Dendritic cell treated with granulocyte-macrophage colony-stimulating factor and Interleukin-4, amounts not matched to agents 40 ng/mL and 50 ng/mL, for 4 days (primary cell): ENCODE results near the gene STOML1.
"Not testable (repeated sequence)": the region's sequence is repeated elsewhere in the genome, so short reads cannot be mapped to it uniquely, and the experiment has no call there.

Experiments
- H3K27ac Mint-ChIP-seq: one replicate; pipeline ENCODE4 v1.8.0; 2022; ENCODE audit warnings: mild to moderate bottlenecking, mixed read lengths
- H3K27me3 Mint-ChIP-seq: one replicate; pipeline ENCODE4 v1.8.0; 2022; ENCODE audit warnings: mild to moderate bottlenecking, mixed read lengths
- H3K36me3 Mint-ChIP-seq: one replicate; pipeline ENCODE4 v1.8.0; 2022; ENCODE audit warnings: low read depth, mixed read lengths
- H3K4me1 Mint-ChIP-seq: one replicate; pipeline ENCODE4 v1.8.0; 2022; ENCODE audit warnings: low read depth, mixed read lengths
- H3K4me3 Mint-ChIP-seq: one replicate; pipeline ENCODE4 v1.8.0; 2022; ENCODE audit warnings: mild to moderate bottlenecking, moderate library complexity, mixed read lengths
- H3K9me3 Mint-ChIP-seq: one replicate; pipeline ENCODE4 v1.8.0; 2022; ENCODE audit warnings: mixed read lengths
- intact Hi-C: fragments of 100-400 bp; cut with micrococcal nuclease; formaldehyde crosslinking; loops from one replicate; pipeline ENCODE4 v1.15.0; 2022

The STOML1 gene

DNA sequence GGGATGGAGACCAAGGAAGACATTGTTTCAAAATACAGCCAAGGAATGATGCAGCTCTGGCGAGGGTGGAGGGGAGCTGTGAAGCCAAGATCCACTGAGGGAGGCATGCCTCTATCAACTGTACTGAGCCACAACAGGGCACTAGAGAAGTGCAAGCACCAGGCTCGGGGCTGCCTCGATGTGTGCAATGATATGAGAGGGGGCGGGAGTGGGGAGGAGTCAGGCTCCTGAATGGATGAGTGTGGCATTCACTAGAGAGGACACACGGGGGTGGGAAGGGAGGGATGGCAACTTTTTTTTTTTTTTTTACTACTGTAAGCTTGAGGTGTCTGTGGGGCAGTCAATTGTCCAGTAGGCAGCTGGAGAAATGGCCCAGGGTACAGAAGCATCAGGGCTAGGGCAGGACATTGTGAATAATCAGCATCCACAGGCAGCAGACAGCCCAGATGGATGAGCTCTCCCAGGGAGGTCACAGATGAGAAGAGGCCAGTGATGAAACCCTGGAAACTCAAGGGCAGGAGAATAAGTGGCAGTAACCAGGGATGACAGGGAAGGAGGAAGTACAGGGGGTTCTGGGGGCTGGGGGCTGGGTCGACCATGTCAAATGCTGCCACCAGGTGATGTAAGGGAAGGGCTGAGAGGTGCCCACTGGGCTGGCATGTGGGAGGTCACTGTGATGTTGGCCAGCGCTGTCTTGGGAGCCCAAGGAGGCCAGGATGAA, 5.9 kb downstream of the STOML1 start:
- Mint-ChIP-seq H3K4me3 (no peak overlapping the region), H3K27me3 (no peaks in the 10 kb centered on the region), H3K36me3 (peaks cover 26% of the 10 kb centered on the region), H3K4me1 (peaks cover 63% of the 10 kb centered on the region), H3K27ac (no peak overlapping the region), H3K9me3 (no peaks in the 10 kb centered on the region)
- intact Hi-C loops = no loop called here

DNA sequence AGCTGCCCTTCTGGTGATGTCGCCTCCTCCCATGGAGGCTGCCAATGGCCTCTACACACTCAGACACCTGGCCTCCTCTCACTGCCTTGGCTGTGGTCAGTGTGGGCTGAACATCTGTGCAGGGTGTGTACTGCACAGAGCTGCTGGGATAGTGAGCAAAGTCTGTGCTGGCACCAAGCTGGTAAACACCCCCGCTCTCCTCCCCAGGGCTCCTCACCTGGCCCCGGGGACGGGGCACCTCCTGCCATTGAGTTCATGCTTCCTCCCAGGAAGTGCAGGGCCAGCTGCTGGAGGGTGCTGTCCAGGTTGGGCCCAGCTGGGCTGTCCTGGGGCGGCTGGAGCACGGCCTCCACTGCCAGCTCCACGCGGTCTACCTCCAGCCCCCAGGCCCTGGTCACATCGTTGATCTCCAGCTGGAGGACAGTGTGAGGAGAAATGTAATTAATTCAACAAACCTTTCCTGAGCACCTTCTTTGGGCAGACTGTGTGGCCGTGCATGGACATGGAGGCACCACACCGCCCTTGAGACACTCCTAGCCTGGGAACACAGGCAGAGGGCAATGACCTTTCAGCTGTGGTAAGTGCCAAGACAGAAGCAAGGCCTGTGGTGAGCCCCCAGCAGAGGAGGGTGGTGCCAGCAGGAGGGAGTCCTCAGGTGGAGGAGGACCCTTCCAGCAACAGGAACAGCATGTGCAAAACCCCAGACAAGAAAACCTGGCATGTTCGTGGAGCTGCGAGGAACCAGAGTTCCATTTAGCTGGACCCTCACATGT, 6.8 kb downstream of the STOML1 start:
- intact Hi-C loops = no loop called here
- no peak overlapping the region for H3K4me3 Mint-ChIP-seq
- H3K27ac Mint-ChIP-seq = no peak overlapping the region
- peaks cover 57% of the 10 kb centered on the region for H3K4me1 Mint-ChIP-seq
- no peaks in the 10 kb centered on the region for H3K27me3 Mint-ChIP-seq
- no peaks in the 10 kb centered on the region for H3K9me3 Mint-ChIP-seq
- peaks cover 26% of the 10 kb centered on the region for H3K36me3 Mint-ChIP-seq

- Mint-ChIP-seq H3K4me3 (no peak overlapping the region), H3K27me3 (no peaks in the 10 kb centered on the region), H3K4me1 (peaks cover 57% of the 10 kb centered on the region), H3K27ac (no peak overlapping the region), H3K9me3 (no peaks in the 10 kb centered on the region), H3K36me3 (peaks cover 26% of the 10 kb centered on the region)
- intact Hi-C loops = no loop called here
These were observed 7.7 kb downstream of the STOML1 start for GRCh38 chr15:73984208-73984979.

DNA sequence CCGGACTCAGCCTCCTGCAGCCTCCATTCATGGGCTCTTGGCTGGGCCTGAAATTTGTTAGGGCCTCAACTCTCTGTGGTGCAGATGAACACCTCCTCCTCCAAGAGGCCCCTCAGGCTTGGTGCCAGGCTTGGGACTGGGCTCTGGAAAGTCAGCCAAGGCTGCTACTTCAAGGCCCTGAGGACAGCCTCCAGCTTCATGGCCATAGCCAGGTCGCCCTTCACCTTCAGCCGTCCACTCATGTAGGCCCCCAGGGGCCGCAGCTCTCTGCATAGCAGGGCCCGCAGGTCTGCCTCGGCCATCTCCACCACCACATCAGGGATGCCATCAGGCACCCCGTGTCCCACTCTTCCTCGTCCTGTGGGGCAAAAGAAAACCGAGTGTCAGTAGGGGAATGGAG, 8.3 kb downstream of the STOML1 start:
- H3K4me1 Mint-ChIP-seq = peaks cover 53% of the 10 kb centered on the region
- H3K4me3 Mint-ChIP-seq = no peak overlapping the region
- intact Hi-C loops = no loop called here
- no peaks in the 10 kb centered on the region for H3K9me3 Mint-ChIP-seq
- H3K27ac Mint-ChIP-seq = no peak overlapping the region
- no peaks in the 10 kb centered on the region for H3K27me3 Mint-ChIP-seq
- peaks cover 26% of the 10 kb centered on the region for H3K36me3 Mint-ChIP-seq

- Mint-ChIP-seq H3K4me3 (no peak overlapping the region), H3K27me3 (no peaks in the 10 kb centered on the region), H3K27ac (peak overlapping the region; percentile 68), H3K36me3 (peaks cover 26% of the 10 kb centered on the region), H3K9me3 (no peaks in the 10 kb centered on the region), H3K4me1 (peaks cover 48% of the 10 kb centered on the region)
- intact Hi-C loops = no loop called here
These were observed 8.8 kb downstream of the STOML1 start for GRCh38 chr15:73983211-73983727.

GRCh38 chr15:73982222-73982962, 9.7 kb downstream of the STOML1 start:
- peak overlapping the region; percentile 68 for H3K27ac Mint-ChIP-seq
- intact Hi-C loops = no loop called here
- H3K4me1 Mint-ChIP-seq = peaks cover 43% of the 10 kb centered on the region
- H3K27me3 Mint-ChIP-seq = no peaks in the 10 kb centered on the region
- peaks cover 26% of the 10 kb centered on the region for H3K36me3 Mint-ChIP-seq
- H3K9me3 Mint-ChIP-seq = no peaks in the 10 kb centered on the region
- no peak overlapping the region for H3K4me3 Mint-ChIP-seq

- peaks cover 41% of the 10 kb centered on the region for H3K4me1 Mint-ChIP-seq
- peak overlapping the region; percentile 68 for H3K27ac Mint-ChIP-seq
- H3K9me3 Mint-ChIP-seq = no peaks in the 10 kb centered on the region
- H3K4me3 Mint-ChIP-seq = no peak overlapping the region
- H3K27me3 Mint-ChIP-seq = no peaks in the 10 kb centered on the region
- intact Hi-C loops = no loop called here
- peaks cover 23% of the 10 kb centered on the region for H3K36me3 Mint-ChIP-seq
These were observed 10.3 kb downstream of the STOML1 start for GRCh38 chr15:73981761-73982221.

DNA sequence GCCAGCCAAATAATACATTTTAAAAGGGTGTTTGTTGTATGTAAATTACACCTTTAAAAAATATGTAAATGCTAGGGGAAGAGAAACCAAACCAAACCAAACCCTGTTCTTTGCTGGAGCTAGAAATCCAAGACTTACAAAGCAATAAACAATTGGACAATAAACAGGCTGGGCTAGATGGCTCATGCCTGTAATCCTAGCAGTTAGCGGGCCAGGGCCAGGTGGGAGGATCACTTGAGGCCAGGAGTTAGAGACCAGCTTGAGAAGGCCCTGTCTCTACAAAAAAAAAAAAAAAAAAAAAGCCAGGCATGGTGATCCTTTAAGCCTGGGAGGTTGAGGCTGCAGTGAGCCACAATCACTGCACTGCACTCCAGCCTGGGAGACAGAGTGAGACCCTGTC, 12.5 kb downstream of the STOML1 start:
- Mint-ChIP-seq H3K9me3 (no peaks in the 10 kb centered on the region), H3K36me3 (peaks cover 11% of the 10 kb centered on the region), H3K27ac (no peak overlapping the region), H3K4me1 (peaks cover 46% of the 10 kb centered on the region), H3K4me3 (no peak overlapping the region), H3K27me3 (peaks cover 11% of the 10 kb centered on the region)
- intact Hi-C loops = no loop called here

DNA sequence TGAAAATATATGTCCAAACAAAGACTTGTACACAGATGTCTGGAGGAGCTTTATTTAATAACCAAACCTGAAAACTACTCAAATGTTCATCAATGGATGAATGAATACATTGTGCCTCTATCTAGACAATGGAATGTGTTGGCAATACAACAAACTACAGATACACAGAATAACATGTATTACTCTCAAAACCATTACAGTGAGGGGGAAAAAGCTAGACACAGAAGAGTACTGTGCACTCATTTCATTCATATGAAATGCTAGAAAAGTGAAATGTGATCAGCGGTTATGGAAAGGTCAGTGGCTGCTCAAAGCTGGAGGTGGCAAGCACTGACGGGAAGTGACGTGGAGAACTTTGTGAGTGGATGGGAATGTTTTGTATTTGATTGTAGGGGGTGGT, 13.2 kb downstream of the STOML1 start:
- no peak overlapping the region for H3K4me3 Mint-ChIP-seq
- H3K27me3 Mint-ChIP-seq = peaks cover 14% of the 10 kb centered on the region
- peaks cover 3% of the 10 kb centered on the region for H3K36me3 Mint-ChIP-seq
- H3K4me1 Mint-ChIP-seq = peaks cover 40% of the 10 kb centered on the region
- intact Hi-C loops = no loop called here
- no peaks in the 10 kb centered on the region for H3K9me3 Mint-ChIP-seq
- no peak overlapping the region for H3K27ac Mint-ChIP-seq

GRCh38 chr15:73975440-73976125, 16.5 kb downstream of the STOML1 start:
- Mint-ChIP-seq H3K4me1 (peaks cover 23% of the 10 kb centered on the region), H3K27me3 (peaks cover 17% of the 10 kb centered on the region)
- H3K9me3 Mint-ChIP-seq, intact Hi-C loops, H3K4me3 Mint-ChIP-seq, H3K36me3 Mint-ChIP-seq, H3K27ac Mint-ChIP-seq: not testable (repeated sequence)

- not testable (repeated sequence) for H3K4me3 Mint-ChIP-seq, H3K36me3 Mint-ChIP-seq, H3K9me3 Mint-ChIP-seq, H3K27ac Mint-ChIP-seq
- intact Hi-C loops = loop anchor here (1.0 to 5.0 kb wide), 2 partner anchors 74 to 349 kb away; no protein-coding TSS in a partner anchor
- peaks cover 23% of the 10 kb centered on the region for H3K4me1 Mint-ChIP-seq
- peaks cover 17% of the 10 kb centered on the region for H3K27me3 Mint-ChIP-seq
These were observed 18.4 kb downstream of the STOML1 start for GRCh38 chr15:73973683-73974200.

- Mint-ChIP-seq H3K36me3 (no peaks in the 10 kb centered on the region), H3K4me3 (peak overlapping the region; percentile 52), H3K27me3 (peaks cover 17% of the 10 kb centered on the region), H3K4me1 (peaks cover 23% of the 10 kb centered on the region), H3K9me3 (no peaks in the 10 kb centered on the region), H3K27ac (no peak overlapping the region)
- intact Hi-C loops = loop anchor here (1.0 to 5.0 kb wide), 2 partner anchors 74 to 349 kb away; no protein-coding TSS in a partner anchor
These were observed 19.0 kb downstream of the STOML1 start for GRCh38 chr15:73972984-73973682.
